Cortex of kidney (tissue), 1 donor: ENCODE data around the gene CRTC2.

Source experiments
- DNase-seq: peaks from one replicate; lab custom pipeline; 2025; lab: John Stamatoyannopoulos, UW

CRTC2 gene

GRCh38 chr1:153976819-153977249, 18.4 kb upstream of the CRTC2 start:
- DNase-seq: no peak

GRCh38 chr1:153973525-153973924, 15.1 kb upstream of the CRTC2 start:
- DNase-seq: no peak

- DNase-seq: no peak
Measured at GRCh38 chr1:153973071-153973470, 14.7 kb upstream of the CRTC2 start.

- no peak for DNase-seq
Measured at GRCh38 chr1:153970346-153970745, 11.9 kb upstream of the CRTC2 start.

- DNase-seq: no peak
Measured at GRCh38 chr1:153968972-153969371, 10.6 kb upstream of the CRTC2 start.

DNA sequence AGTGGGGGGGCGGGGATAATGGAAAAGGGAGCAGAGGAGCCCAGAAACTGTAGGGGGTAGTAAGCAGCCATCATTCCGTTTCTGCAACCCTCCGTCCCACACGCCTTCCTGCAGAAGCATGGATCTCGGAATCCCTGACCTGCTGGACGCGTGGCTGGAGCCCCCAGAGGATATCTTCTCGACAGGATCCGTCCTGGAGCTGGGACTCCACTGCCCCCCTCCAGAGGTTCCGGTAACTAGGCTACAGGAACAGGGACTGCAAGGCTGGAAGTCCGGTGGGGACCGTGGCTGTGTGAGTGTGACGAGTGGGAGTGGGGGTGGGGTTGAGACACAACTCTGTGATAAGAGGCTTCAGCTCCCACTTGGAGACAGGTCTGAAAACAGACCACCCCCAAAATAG, 10.0 kb upstream of the CRTC2 start:
- DNase-seq: no peak

- no peak for DNase-seq
Measured at GRCh38 chr1:153968000-153968363, 9.6 kb upstream of the CRTC2 start.

GRCh38 chr1:153967107-153967999, 8.9 kb upstream of the CRTC2 start, which contains the start of gene CREB3L4:
Gene CREB3L4, plus strand, starts transcription at chr1:153967902. Its CDS starts 624 bp downstream, at chr1:153968526.
- no peak for DNase-seq

DNA sequence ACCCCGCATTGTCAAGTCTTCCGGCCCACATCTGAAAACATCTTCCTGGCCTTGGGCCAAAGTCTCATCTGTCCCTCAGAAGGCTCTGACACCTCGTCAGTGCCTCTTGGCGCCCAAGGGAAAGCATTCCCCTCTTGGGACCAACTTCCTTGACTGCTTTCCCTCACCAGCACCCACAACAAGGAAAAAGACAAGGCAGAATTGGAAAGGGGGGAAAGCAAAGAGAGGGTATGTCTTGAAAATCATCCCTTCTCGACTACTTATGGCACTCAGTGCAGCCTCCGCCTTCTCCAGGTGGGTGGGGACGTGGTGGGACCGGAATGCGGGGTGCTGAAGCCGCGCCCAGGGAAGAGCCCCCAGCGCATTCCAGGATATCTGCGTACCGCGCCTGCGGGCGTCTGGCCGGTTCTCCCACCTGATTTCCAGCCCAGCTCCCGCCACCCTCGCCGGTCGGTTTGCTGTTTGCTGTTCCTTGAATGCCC, 5.5 kb upstream of the CRTC2 start:
- no peak for DNase-seq

DNA sequence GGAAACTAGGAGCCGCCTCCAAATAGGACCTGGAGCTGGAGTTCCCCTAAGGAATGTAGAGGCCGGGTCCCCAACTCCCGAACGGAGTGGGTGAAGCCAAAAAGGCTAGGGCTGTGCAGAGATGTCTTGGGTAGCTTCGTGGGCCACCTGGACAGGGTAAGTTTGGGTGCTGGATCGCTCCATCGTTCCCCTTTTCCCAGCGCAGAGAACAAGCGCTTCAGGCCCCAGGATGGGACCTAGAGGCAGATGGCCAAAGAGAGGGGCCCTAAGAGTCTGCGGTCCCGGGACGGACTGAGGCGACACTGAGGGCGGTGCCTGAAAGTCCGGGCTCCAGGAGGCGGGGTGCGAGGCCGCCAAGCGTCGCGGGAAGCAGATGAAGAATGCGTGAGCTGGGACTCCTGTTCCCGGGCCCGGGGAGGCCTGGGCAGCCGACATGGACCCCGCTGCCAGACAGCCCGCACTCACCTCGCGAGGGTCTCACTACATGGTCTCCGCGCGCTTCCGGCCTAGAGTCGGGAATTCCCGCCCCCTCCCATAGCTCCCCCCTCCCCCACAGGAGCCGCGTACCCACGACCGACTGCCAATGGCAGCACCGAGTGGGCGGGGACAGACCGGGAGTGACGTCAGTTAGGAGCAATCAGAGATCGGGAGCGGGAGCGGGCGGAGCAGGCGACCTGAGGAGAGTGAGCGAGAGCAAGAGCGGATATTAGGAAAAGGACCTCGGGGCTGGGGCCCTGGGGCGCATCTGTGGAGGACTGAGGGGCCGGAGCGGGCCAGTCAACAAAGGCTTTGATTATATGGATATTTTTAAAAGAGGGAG, 4.8 kb upstream of the CRTC2 start, which contains the start of gene SLC39A1:
Gene SLC39A1, minus strand, starts transcription at position 508 of the 820 bp plus-strand sequence. CDS start 822 bp downstream, outside the sequence.
- no peak for DNase-seq

DNA sequence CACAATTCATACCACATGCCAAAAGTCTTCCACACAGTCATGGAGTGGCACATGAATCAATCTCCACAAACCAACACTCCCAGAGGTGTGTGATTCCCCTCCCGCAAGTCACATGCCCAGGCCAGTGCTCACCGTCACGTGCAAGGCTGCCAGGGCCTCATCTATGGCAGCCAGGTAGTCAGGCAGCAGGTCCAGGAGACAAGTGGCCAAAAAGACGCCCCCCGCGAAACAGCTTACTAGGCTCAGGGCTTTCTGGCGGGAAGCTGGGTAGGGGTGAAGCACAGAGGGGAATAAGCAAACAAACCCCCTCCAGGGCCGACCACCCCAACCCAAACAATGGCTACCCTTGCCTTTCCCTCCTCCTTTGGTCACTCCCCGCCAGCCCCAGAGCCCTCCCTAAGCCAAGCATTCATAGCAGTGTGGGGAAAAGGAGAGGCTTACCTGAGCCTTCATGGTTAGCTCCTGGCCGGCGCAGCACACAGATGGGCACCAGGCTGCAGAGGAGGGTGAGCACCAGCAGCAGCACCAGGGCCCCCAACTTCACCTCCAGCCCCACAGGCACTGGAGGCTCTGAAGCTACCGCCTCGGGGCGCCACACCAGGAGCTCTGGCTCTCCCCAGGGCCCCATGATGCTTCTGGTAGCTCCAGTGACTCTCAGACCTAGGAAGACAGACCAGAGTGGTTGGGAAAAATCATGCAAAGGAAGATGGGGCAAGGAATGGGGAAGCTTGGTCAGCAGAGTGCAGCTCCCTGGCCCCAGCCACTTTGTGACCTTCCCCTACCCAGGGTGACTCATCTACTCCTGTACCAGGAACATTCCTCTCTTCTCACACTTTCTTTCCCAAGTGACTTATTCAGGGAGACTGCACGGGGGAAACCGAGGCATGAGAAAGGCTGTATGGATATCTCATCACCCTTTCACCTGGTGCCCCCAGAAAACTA, 3.9 kb upstream of the CRTC2 start:
- DNase-seq: no peak

GRCh38 chr1:153961421-153961820, 3.0 kb upstream of the CRTC2 start:
- DNase-seq: no peak

- DNase-seq: no peak
Measured at GRCh38 chr1:153960206-153960605, 1.8 kb upstream of the CRTC2 start.

DNA sequence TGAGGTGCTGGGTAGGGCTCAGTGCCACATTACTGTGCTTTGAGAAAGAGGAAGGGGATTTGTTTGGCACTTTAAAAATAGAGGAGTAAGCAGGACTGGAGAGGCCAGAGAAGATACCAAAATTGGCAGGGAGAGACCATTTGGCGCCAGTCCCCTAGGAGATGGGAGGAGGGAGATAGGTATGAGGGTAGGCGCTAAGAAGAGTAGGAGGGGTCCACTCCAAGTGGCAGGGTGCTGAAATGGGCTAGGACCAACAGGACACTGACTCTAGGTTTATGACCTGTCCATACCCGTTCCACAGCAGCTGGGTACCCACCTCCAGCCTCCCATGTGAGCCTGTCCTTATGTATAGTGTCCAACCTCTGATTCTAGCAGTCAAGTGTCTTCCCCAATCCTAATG, 1.0 kb upstream of the CRTC2 start:
- no peak for DNase-seq

DNA sequence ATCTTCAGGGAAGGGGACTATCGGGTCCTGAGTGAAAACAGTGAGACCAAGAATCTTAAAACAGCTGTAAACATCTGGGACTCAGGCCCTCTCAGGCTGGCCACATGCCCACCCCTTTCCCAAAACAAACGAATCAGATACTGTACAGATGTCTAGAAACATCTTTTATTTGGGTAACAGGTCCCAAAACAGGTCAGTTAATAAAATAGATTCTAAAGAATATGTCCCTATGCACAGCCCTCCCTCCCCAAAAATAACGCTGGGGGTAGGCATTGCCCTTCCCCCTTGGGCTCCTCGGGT, 499 bp upstream of the CRTC2 start:
- no peak for DNase-seq

DNA sequence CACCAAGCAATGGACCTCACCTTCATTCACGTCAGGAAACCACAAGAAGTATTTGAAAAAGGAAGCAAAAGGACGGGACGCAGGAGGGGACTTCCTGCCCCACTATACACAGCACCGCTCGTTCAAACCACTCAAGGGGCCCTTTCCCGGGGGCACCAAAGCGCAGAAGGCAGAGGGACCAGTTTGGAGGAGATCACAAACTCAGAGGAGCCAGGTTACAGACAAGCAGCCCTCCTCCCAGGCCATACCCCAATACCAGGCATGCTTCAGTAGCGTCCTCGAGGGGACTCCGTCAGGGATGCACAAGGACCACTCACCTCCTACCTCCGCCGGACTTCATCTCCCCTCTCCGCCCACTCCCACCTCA, 685 bp downstream of the CRTC2 start:
- no peak for DNase-seq

GRCh38 chr1:153956997-153957715, 1.3 kb downstream of the CRTC2 start:
- DNase-seq: no peak

GRCh38 chr1:153954826-153955225, 3.6 kb downstream of the CRTC2 start:
- DNase-seq: no peak

DNA sequence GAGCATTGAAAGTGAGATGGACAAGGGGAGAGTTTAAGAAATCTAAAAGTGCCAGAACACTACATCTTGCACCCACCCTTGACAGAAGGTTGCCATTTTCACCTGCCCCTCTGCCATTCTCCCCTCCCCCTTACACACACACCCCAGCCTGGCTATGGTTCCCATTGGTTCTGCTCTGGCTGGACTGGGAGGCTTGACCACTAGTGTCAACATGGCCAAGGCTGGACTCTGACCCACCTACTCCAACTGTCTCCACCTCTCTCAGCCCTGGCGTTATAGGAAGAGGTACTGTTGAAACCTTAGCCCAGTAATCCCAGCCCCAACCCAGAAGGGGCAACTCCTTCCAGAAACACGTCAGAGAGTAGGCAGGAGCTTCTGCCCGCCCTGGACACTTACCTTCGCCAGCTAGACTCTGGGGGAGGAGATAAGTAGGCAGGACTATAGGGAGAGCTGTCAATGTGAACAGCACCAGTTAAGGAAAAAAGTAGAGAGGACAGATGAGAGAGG, 4.5 kb downstream of the CRTC2 start:
- no peak for DNase-seq

GRCh38 chr1:153951801-153952200, 6.6 kb downstream of the CRTC2 start:
- DNase-seq: no peak

GRCh38 chr1:153951183-153951582, 7.2 kb downstream of the CRTC2 start:
- no peak for DNase-seq
